ENCODE results near the gene GABBR2.

Gene GABBR2

GRCh38 chr9:98381311-98382103, 327.2 kb downstream of the GABBR2 start:
- H3K79me2 ChIP-seq (ENCODE audit: control insufficient read depth, insufficient read depth, low read length, poor library complexity): no peaks in the 10 kb centered on the region
- no peaks in the 10 kb centered on the region for H3K4me1 ChIP-seq (ENCODE audit: control insufficient read depth in 1 of 2, insufficient read depth in 2 of 2, low read length in 2 of 2)
- H4K91ac ChIP-seq (ENCODE audit: low read depth, low read length): no peak overlapping the region
- no peak overlapping the region for H2BK5ac ChIP-seq (ENCODE audit: low read depth, low read length, poor library complexity)
- H3K36me3 ChIP-seq (ENCODE audit: control insufficient read depth in 1 of 2, insufficient read depth in 2 of 2, low read length in 2 of 2): no peaks in the 10 kb centered on the region
- H3K27ac ChIP-seq (ENCODE audit: low read depth, low read length): no peak overlapping the region
- no peak overlapping the region for H2BK120ac ChIP-seq (ENCODE audit: insufficient read depth, low read length, poor library complexity)
- H4K8ac ChIP-seq (ENCODE audit: low read depth, low read length): no peak overlapping the region
- H3K79me1 ChIP-seq (ENCODE audit: low read length): no peaks in the 10 kb centered on the region
- H3K4me3 ChIP-seq (ENCODE audit: low read depth, low read length): no peak overlapping the region
- H3K27me3 ChIP-seq (ENCODE audit: insufficient read depth, low read length): no peaks in the 10 kb centered on the region
- no peak overlapping the region for H3K9ac ChIP-seq (ENCODE audit: low read length)
- H3K4me2 ChIP-seq (ENCODE audit: low read length): no peak overlapping the region
- H2AK5ac ChIP-seq (ENCODE audit: low read length): no peak overlapping the region
- WGBS (ENCODE audit: extremely low coverage, insufficient coverage, insufficient read length): no CpG with 5 or more reads among the region's 12 CpGs
- no peak overlapping the region for H3K14ac ChIP-seq (ENCODE audit: low read length)
- H4K12ac ChIP-seq (ENCODE audit: low read depth, low read length): no peak overlapping the region
- H2AFZ ChIP-seq (ENCODE audit: insufficient read depth, low read length, poor library complexity): no peak overlapping the region
- no peak overlapping the region for H3K18ac ChIP-seq (ENCODE audit: low read length)
- no peak overlapping the region for H2BK12ac ChIP-seq (ENCODE audit: low read length)
- H3K23ac ChIP-seq (ENCODE audit: low read length): no peak overlapping the region
- peaks cover 2% of the 10 kb centered on the region for H3K9me3 ChIP-seq (ENCODE audit: insufficient read depth, low read depth, low read length)
- DNase-seq: no peak
- H3K4ac ChIP-seq (ENCODE audit: low read depth, low read length): no peak overlapping the region

DNA sequence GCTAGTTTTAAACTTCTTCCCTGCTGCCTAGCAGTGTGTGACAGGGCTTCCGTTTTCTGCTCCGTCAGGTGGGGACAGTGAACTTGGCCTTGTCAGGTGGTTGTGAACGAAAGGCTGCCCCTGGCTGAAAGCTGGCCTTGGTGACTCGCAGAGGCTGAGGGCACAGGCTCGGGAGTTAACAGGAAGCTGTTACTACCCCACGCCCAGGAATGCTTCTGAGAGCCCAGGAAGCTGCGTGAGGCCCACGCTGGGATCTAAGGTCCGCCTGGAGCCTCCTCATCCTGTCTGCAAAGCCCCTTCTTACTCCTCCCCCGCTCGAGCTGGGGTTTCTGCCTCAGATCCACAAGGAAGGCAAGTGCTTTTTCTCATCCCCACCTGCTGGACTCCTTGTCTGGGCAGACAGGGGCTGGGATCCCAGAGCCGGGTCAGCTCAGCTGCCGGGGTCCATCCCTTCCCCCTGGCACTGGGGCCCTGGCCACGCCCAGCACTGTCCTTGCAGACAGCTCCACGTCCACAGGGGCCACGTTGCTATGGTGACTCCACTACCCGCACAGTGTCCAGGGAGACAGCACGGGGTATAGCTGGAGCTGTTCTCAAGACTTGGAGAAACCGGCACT, 328.6 kb downstream of the GABBR2 start:
- Histone ChIP-seq H3K4me3 (ENCODE audit: low read depth, low read length) (no peak overlapping the region), H4K12ac (ENCODE audit: low read depth, low read length) (no peak overlapping the region), H3K9ac (ENCODE audit: low read length) (no peak overlapping the region), H2BK12ac (ENCODE audit: low read length) (no peak overlapping the region), H2AK5ac (ENCODE audit: low read length) (no peak overlapping the region), H3K27ac (ENCODE audit: low read depth, low read length) (no peak overlapping the region), H4K8ac (ENCODE audit: low read depth, low read length) (no peak overlapping the region), H3K4me2 (ENCODE audit: low read length) (no peak overlapping the region), H3K27me3 (ENCODE audit: insufficient read depth, low read length) (no peaks in the 10 kb centered on the region), H3K18ac (ENCODE audit: low read length) (no peak overlapping the region), H3K9me3 (ENCODE audit: insufficient read depth, low read depth, low read length) (peaks cover 2% of the 10 kb centered on the region), H4K91ac (ENCODE audit: low read depth, low read length) (no peak overlapping the region), H3K4me1 (ENCODE audit: control insufficient read depth in 1 of 2, insufficient read depth in 2 of 2, low read length in 2 of 2) (peaks cover 0 to 4% of the 10 kb centered on the region in 2 experiments), H2BK120ac (ENCODE audit: insufficient read depth, low read length, poor library complexity) (no peak overlapping the region), H3K4ac (ENCODE audit: low read depth, low read length) (no peak overlapping the region), H3K79me1 (ENCODE audit: low read length) (no peaks in the 10 kb centered on the region), H3K23ac (ENCODE audit: low read length) (no peak overlapping the region), H3K14ac (ENCODE audit: low read length) (no peak overlapping the region), H3K79me2 (ENCODE audit: control insufficient read depth, insufficient read depth, low read length, poor library complexity) (no peaks in the 10 kb centered on the region), H2BK5ac (ENCODE audit: low read depth, low read length, poor library complexity) (no peak overlapping the region), H2AFZ (ENCODE audit: insufficient read depth, low read length, poor library complexity) (no peak overlapping the region), H3K36me3 (ENCODE audit: control insufficient read depth in 1 of 2, insufficient read depth in 2 of 2, low read length in 2 of 2) (no peaks in the 10 kb centered on the region)
- no CpG with 5 or more reads among the region's 19 CpGs for WGBS (ENCODE audit: extremely low coverage, insufficient coverage, insufficient read length)
- DNase-seq: no peak

DNA sequence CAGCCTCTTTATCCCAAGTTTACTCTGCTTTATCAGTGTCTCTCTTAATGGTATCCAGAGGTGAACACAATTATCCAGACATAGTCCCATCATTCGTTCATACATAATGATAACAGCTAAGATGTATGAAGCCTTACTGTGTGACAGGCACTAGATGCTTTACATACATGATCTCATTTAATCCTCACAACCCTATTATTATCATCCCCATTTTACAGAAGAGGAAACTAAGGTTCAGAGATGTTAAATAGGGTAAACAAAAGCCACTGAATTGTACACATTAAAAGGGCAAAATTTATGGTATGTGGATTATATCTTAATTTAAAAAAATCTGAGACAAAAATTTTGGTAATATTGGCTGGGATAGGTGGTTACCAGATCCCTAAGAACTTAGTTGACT, 329.2 kb downstream of the GABBR2 start:
- no peak overlapping the region for H3K4ac ChIP-seq (ENCODE audit: low read depth, low read length)
- peaks cover 2% of the 10 kb centered on the region for H3K9me3 ChIP-seq (ENCODE audit: insufficient read depth, low read depth, low read length)
- H3K27ac ChIP-seq (ENCODE audit: low read depth, low read length): no peak overlapping the region
- no peak overlapping the region for H2AK5ac ChIP-seq (ENCODE audit: low read length)
- H2AFZ ChIP-seq (ENCODE audit: insufficient read depth, low read length, poor library complexity): no peak overlapping the region
- H4K8ac ChIP-seq (ENCODE audit: low read depth, low read length): no peak overlapping the region
- no peak overlapping the region for H2BK5ac ChIP-seq (ENCODE audit: low read depth, low read length, poor library complexity)
- H3K4me3 ChIP-seq (ENCODE audit: low read depth, low read length): no peak overlapping the region
- H2BK12ac ChIP-seq (ENCODE audit: low read length): no peak overlapping the region
- H3K23ac ChIP-seq (ENCODE audit: low read length): no peak overlapping the region
- WGBS (ENCODE audit: extremely low coverage, insufficient coverage, insufficient read length): no CpG with 5 or more reads among the region's 1 CpG
- DNase-seq: no peak
- no peaks in the 10 kb centered on the region for H3K79me1 ChIP-seq (ENCODE audit: low read length)
- no peak overlapping the region for H3K18ac ChIP-seq (ENCODE audit: low read length)
- no peak overlapping the region for H3K9ac ChIP-seq (ENCODE audit: low read length)
- no peak overlapping the region for H4K91ac ChIP-seq (ENCODE audit: low read depth, low read length)
- H3K79me2 ChIP-seq (ENCODE audit: control insufficient read depth, insufficient read depth, low read length, poor library complexity): no peaks in the 10 kb centered on the region
- no peak overlapping the region for H3K4me2 ChIP-seq (ENCODE audit: low read length)
- no peak overlapping the region for H3K14ac ChIP-seq (ENCODE audit: low read length)
- H3K4me1 ChIP-seq (ENCODE audit: control insufficient read depth in 1 of 2, insufficient read depth in 2 of 2, low read length in 2 of 2): peaks cover 6 to 10% of the 10 kb centered on the region in 2 experiments
- H3K27me3 ChIP-seq (ENCODE audit: insufficient read depth, low read length): no peaks in the 10 kb centered on the region
- no peak overlapping the region for H2BK120ac ChIP-seq (ENCODE audit: insufficient read depth, low read length, poor library complexity)
- no peak overlapping the region for H4K12ac ChIP-seq (ENCODE audit: low read depth, low read length)
- H3K36me3 ChIP-seq (ENCODE audit: control insufficient read depth in 1 of 2, insufficient read depth in 2 of 2, low read length in 2 of 2): no peaks in the 10 kb centered on the region

DNA sequence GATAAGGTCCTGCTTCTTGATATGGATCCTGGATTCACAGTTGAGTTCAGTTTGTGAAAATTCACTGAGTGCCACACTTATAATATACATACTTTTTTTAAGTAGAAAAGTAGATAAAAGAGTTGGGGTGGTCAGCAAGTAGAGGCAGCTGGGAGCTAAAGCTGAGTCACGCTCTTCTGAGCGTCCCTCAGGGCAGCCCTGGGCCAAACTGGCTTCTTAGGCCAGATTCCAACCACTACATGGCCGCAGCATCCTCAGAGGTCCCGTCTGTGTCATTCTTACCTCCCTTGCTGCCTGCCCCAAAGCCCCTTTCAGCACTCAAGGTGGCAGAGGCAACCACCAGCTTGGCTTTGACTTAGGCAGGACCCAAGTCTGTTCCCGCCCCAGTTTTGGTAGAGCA, 329.9 kb downstream of the GABBR2 start:
- Histone ChIP-seq H3K4me2 (ENCODE audit: low read length) (no peak overlapping the region), H3K23ac (ENCODE audit: low read length) (no peak overlapping the region), H3K79me1 (ENCODE audit: low read length) (no peaks in the 10 kb centered on the region), H3K27me3 (ENCODE audit: insufficient read depth, low read length) (no peaks in the 10 kb centered on the region), H3K18ac (ENCODE audit: low read length) (no peak overlapping the region), H3K9ac (ENCODE audit: low read length) (no peak overlapping the region), H3K14ac (ENCODE audit: low read length) (no peak overlapping the region), H2BK12ac (ENCODE audit: low read length) (no peak overlapping the region), H3K4me1 (ENCODE audit: control insufficient read depth in 1 of 2, insufficient read depth in 2 of 2, low read length in 2 of 2) (peaks cover 8 to 11% of the 10 kb centered on the region in 2 experiments), H4K12ac (ENCODE audit: low read depth, low read length) (no peak overlapping the region), H3K4me3 (ENCODE audit: low read depth, low read length) (peak overlapping the region; percentile 40), H2BK120ac (ENCODE audit: insufficient read depth, low read length, poor library complexity) (no peak overlapping the region), H4K91ac (ENCODE audit: low read depth, low read length) (no peak overlapping the region), H3K79me2 (ENCODE audit: control insufficient read depth, insufficient read depth, low read length, poor library complexity) (no peaks in the 10 kb centered on the region), H2AK5ac (ENCODE audit: low read length) (no peak overlapping the region), H2AFZ (ENCODE audit: insufficient read depth, low read length, poor library complexity) (no peak overlapping the region), H2BK5ac (ENCODE audit: low read depth, low read length, poor library complexity) (no peak overlapping the region), H3K36me3 (ENCODE audit: control insufficient read depth in 1 of 2, insufficient read depth in 2 of 2, low read length in 2 of 2) (no peaks in the 10 kb centered on the region), H3K4ac (ENCODE audit: low read depth, low read length) (no peak overlapping the region), H3K9me3 (ENCODE audit: insufficient read depth, low read depth, low read length) (peaks cover 2% of the 10 kb centered on the region), H3K27ac (ENCODE audit: low read depth, low read length) (no peak overlapping the region), H4K8ac (ENCODE audit: low read depth, low read length) (no peak overlapping the region)
- DNase-seq: no peak
- WGBS (ENCODE audit: extremely low coverage, insufficient coverage, insufficient read length): no CpG with 5 or more reads among the region's 5 CpGs

All from trophoblast cell (in vitro differentiated cells and primary cell).